ENCODE data around the gene CEL.

The CEL gene

GRCh38 chr9:133098871-133099270 lies 37.1 kb downstream of the CEL start:
- no peak for DNase-seq (ENCODE audit: low read depth)
- no peak overlapping the region for H3K4me3 ChIP-seq (ENCODE audit: low read depth, low read length)
- no peak for TF ChIP-seq CTCF (conservative IDR thresholded peaks at IDR 0.05; ENCODE audit: low read depth, low read length)

GRCh38 chr9:133099726-133100505 lies 38.1 kb downstream of the CEL start:
- TF ChIP-seq CTCF (conservative IDR thresholded peaks at IDR 0.05; ENCODE audit: low read depth, low read length), result no peak
- DNase-seq (ENCODE audit: low read depth), result no peak
- no peak overlapping the region for H3K4me3 ChIP-seq (ENCODE audit: low read depth, low read length)

- TF ChIP-seq CTCF (conservative IDR thresholded peaks at IDR 0.05; ENCODE audit: low read depth, low read length), result no peak
- no peak overlapping the region for H3K4me3 ChIP-seq (ENCODE audit: low read depth, low read length)
- no peak for DNase-seq (ENCODE audit: low read depth)
These were observed 39.0 kb downstream of the CEL start for GRCh38 chr9:133100506-133101355.

GRCh38 chr9:133101356-133102189 lies 39.8 kb downstream of the CEL start:
- TF ChIP-seq CTCF (conservative IDR thresholded peaks at IDR 0.05; ENCODE audit: low read depth, low read length), result no peak
- H3K4me3 ChIP-seq (ENCODE audit: low read depth, low read length), result no peak overlapping the region
- no peak for DNase-seq (ENCODE audit: low read depth)

- TF ChIP-seq CTCF (conservative IDR thresholded peaks at IDR 0.05; ENCODE audit: low read depth, low read length), result no peak
- DNase-seq (ENCODE audit: low read depth), result no peak
- H3K4me3 ChIP-seq (ENCODE audit: low read depth, low read length), result no peak overlapping the region
These were observed 40.6 kb downstream of the CEL start for GRCh38 chr9:133102190-133103021.

Data from choroid plexus epithelial cell (primary cell).